Stimulated activated CD8-positive, alpha-beta memory T cell treated with anti-CD3 and anti-CD28 coated beads, Interleukin-15, amount 100 ng/mL, for 4 hours (primary cell): ENCODE measurements around the gene MTHFSD.

Experiments used
- DNase-seq, 2 donors: peaks; one replicate each; pipeline ENCODE4 v3.0.0-alpha.2; 2020; ENCODE audit warnings: low read depth in 2 of 2

The MTHFSD gene

GRCh38 chr16:86502856-86503748, 51.9 kb downstream of the MTHFSD start:
- no peak for DNase-seq

GRCh38 chr16:86501989-86502855, 52.8 kb downstream of the MTHFSD start:
- DNase-seq = no peak

- DNase-seq = no peak
Observed at GRCh38 chr16:86500708-86501510, 54.1 kb downstream of the MTHFSD start.

- DNase-seq = no peak
Observed at GRCh38 chr16:86499889-86500707, 54.9 kb downstream of the MTHFSD start.

GRCh38 chr16:86499440-86499786, 55.6 kb downstream of the MTHFSD start:
- DNase-seq = no peak

GRCh38 chr16:86498671-86499439, 56.2 kb downstream of the MTHFSD start:
- no peak for DNase-seq

GRCh38 chr16:86498155-86498670, 56.8 kb downstream of the MTHFSD start:
- DNase-seq = no peak

- no peak for DNase-seq
Observed at GRCh38 chr16:86497551-86498021, 57.4 kb downstream of the MTHFSD start.

- DNase-seq = no peak
Observed at GRCh38 chr16:86496929-86497461, 58.0 kb downstream of the MTHFSD start.

GRCh38 chr16:86496262-86496928, 58.6 kb downstream of the MTHFSD start:
- no peak for DNase-seq

GRCh38 chr16:86495756-86496261, 59.2 kb downstream of the MTHFSD start:
- DNase-seq = no peak

- DNase-seq = no peak
Observed at GRCh38 chr16:86495357-86495701, 59.7 kb downstream of the MTHFSD start.

GRCh38 chr16:86494565-86495356, 60.3 kb downstream of the MTHFSD start:
- no peak for DNase-seq

GRCh38 chr16:86494039-86494564, 60.9 kb downstream of the MTHFSD start:
- DNase-seq = no peak

- DNase-seq = no peak
Observed at GRCh38 chr16:86492961-86493629, 61.9 kb downstream of the MTHFSD start.

- DNase-seq = no peak
Observed at GRCh38 chr16:86492267-86492960, 62.6 kb downstream of the MTHFSD start.

- no peak for DNase-seq
Observed at GRCh38 chr16:86491640-86492023, 63.4 kb downstream of the MTHFSD start.
